Dedifferentiated amniotic fluid mesenchymal stem cell (primary cell): ENCODE data around the gene POU5F1.
A peak's percentile ranks its signal among the peaks of the same experiment; 100 is the strongest.
"Not testable (repeated sequence)": the region's sequence is repeated elsewhere in the genome, so short reads cannot be mapped to it uniquely, and the experiment has no call there.

ENCODE experiments used
- DNase-seq: peaks from one replicate; pipeline ENCODE4 v3.0.0-alpha.2; 2016; ENCODE audit errors: extremely low spot score

POU5F1 gene

GRCh38 chr6:31165986-31166385 is 4.5 kb downstream of the POU5F1 start:
- no peak for DNase-seq

GRCh38 chr6:31165064-31165832 is 5.2 kb downstream of the POU5F1 start:
- DNase-seq, result not testable (repeated sequence)

GRCh38 chr6:31164475-31165063 is 5.9 kb downstream of the POU5F1 start:
- DNase-seq, result not testable (repeated sequence)

GRCh38 chr6:31163922-31164321 is 6.6 kb downstream of the POU5F1 start:
- DNase-seq, result no peak

- no peak for DNase-seq
Observed at GRCh38 chr6:31162463-31163165, 7.9 kb downstream of the POU5F1 start.

GRCh38 chr6:31161216-31162126 is 9.0 kb downstream of the POU5F1 start:
- DNase-seq, result no peak

GRCh38 chr6:31158863-31159855 is 11.3 kb downstream of the POU5F1 start:
- DNase-seq, result no peak

GRCh38 chr6:31158140-31158862 is 12.2 kb downstream of the POU5F1 start, which contains the start of gene TCF19:
Gene TCF19 (plus strand): TSS chr6:31158589. CDS start chr6:31159470, 881 bp downstream.
- DNase-seq, result peak; percentile 100

- DNase-seq, result no peak
Observed at GRCh38 chr6:31157513-31158139, 12.9 kb downstream of the POU5F1 start, which contains the start of gene CCHCR1. Gene CCHCR1 (minus strand): TSS chr6:31157802. CDS start chr6:31157600, 202 bp downstream.

GRCh38 chr6:31156641-31157040 is 13.8 kb downstream of the POU5F1 start:
- no peak for DNase-seq

- DNase-seq, result no peak
Observed at GRCh38 chr6:31154436-31154835, 16.0 kb downstream of the POU5F1 start.

GRCh38 chr6:31152781-31153180 is 17.7 kb downstream of the POU5F1 start:
- DNase-seq, result no peak

GRCh38 chr6:31149827-31150447 is 20.5 kb downstream of the POU5F1 start:
- no peak for DNase-seq

- no peak for DNase-seq
Observed at GRCh38 chr6:31145386-31145785, 25.1 kb downstream of the POU5F1 start.

GRCh38 chr6:31144970-31145340 is 25.5 kb downstream of the POU5F1 start:
- DNase-seq, result no peak

GRCh38 chr6:31144296-31144969 is 26.0 kb downstream of the POU5F1 start:
- DNase-seq, result no peak

GRCh38 chr6:31143148-31143547 is 27.3 kb downstream of the POU5F1 start:
- peak; percentile 22 for DNase-seq

GRCh38 chr6:31142361-31142761 is 28.1 kb downstream of the POU5F1 start:
- no peak for DNase-seq
